ENCODE results near the gene SMYD1. TPM values are rescaled to one million over a fixed set of nuclear protein-coding genes. Genes with fewer than 3 reads are reported as not detected.

The SMYD1 gene
- polyA plus RNA-seq, 3 donors from 2014 or later = not detected

GRCh38 chr2:88123975-88124917 lies 56.6 kb downstream of the SMYD1 start:
- no peak overlapping the region for H3K4me3 Mint-ChIP-seq
- no peaks in the 10 kb centered on the region for H3K9me3 Mint-ChIP-seq
- no peaks in the 10 kb centered on the region for H3K36me3 Mint-ChIP-seq
- H3K4me1 Mint-ChIP-seq = no peaks in the 10 kb centered on the region
- H3K27ac Mint-ChIP-seq = no peak overlapping the region
- no peak for DNase-seq
- peaks cover 1 to 5% (median 4%) of the 10 kb centered on the region in 3 donors for H3K27me3 Mint-ChIP-seq (ENCODE audit: low read depth in 3 of 3)

GRCh38 chr2:88125344-88125923 lies 57.8 kb downstream of the SMYD1 start:
- Mint-ChIP-seq H3K27me3 (ENCODE audit: low read depth in 3 of 3) (peaks cover 1 to 5% (median 2%) of the 10 kb centered on the region in 3 donors), H3K4me3 (no peak overlapping the region), H3K4me1 (no peaks in the 10 kb centered on the region), H3K36me3 (no peaks in the 10 kb centered on the region), H3K27ac (no peak overlapping the region), H3K9me3 (no peaks in the 10 kb centered on the region)
- no peak for DNase-seq

- no peak overlapping the region for H3K27ac Mint-ChIP-seq
- no peaks in the 10 kb centered on the region for H3K4me1 Mint-ChIP-seq
- H3K9me3 Mint-ChIP-seq = no peaks in the 10 kb centered on the region
- no peak overlapping the region for H3K4me3 Mint-ChIP-seq
- H3K36me3 Mint-ChIP-seq = no peaks in the 10 kb centered on the region
- no peak for DNase-seq
- H3K27me3 Mint-ChIP-seq (ENCODE audit: low read depth in 3 of 3) = peaks cover 1 to 5% (median 2%) of the 10 kb centered on the region in 3 donors
Observed at GRCh38 chr2:88125924-88126771, 58.5 kb downstream of the SMYD1 start.

GRCh38 chr2:88126772-88127637 lies 59.4 kb downstream of the SMYD1 start:
- no peaks in the 10 kb centered on the region for H3K36me3 Mint-ChIP-seq
- no peaks in the 10 kb centered on the region for H3K4me1 Mint-ChIP-seq
- DNase-seq = no peak
- H3K27ac Mint-ChIP-seq = no peak overlapping the region
- H3K4me3 Mint-ChIP-seq = no peak overlapping the region
- peaks cover 2 to 5% (median 2%) of the 10 kb centered on the region in 3 donors for H3K27me3 Mint-ChIP-seq (ENCODE audit: low read depth in 3 of 3)
- H3K9me3 Mint-ChIP-seq = no peaks in the 10 kb centered on the region

- Mint-ChIP-seq H3K27me3 (ENCODE audit: low read depth in 3 of 3) (peaks cover 2 to 5% (median 4%) of the 10 kb centered on the region in 3 donors), H3K9me3 (no peaks in the 10 kb centered on the region), H3K4me1 (no peaks in the 10 kb centered on the region), H3K4me3 (no peak overlapping the region), H3K27ac (no peak overlapping the region), H3K36me3 (no peaks in the 10 kb centered on the region)
- DNase-seq = no peak
Observed at GRCh38 chr2:88127638-88127887, 59.9 kb downstream of the SMYD1 start.

- Mint-ChIP-seq H3K27ac (no peak within 1 kb of the TSS), H3K4me1 (no peaks in the 10 kb centered on the region), H3K27me3 (ENCODE audit: low read depth in 3 of 3) (peaks cover 2 to 5% (median 5%) of the 10 kb centered on the region in 3 donors), H3K4me3 (no peak within 1 kb of the TSS), H3K36me3 (no peaks in the 10 kb centered on the region), H3K9me3 (no peaks in the 10 kb centered on the region)
- no peak for DNase-seq
Observed at GRCh38 chr2:88127888-88128653, 60.4 kb downstream of the SMYD1 start, which contains the start of gene FABP1. FABP1 (minus strand) TSS chr2:88128062; CDS start chr2:88128017, 45 bp downstream.

GRCh38 chr2:88128654-88129312 lies 61.2 kb downstream of the SMYD1 start:
- H3K36me3 Mint-ChIP-seq = no peaks in the 10 kb centered on the region
- H3K4me3 Mint-ChIP-seq = no peak overlapping the region
- no peak for DNase-seq
- no peaks in the 10 kb centered on the region for H3K4me1 Mint-ChIP-seq
- peaks cover 2 to 5% (median 5%) of the 10 kb centered on the region in 3 donors for H3K27me3 Mint-ChIP-seq (ENCODE audit: low read depth in 3 of 3)
- H3K27ac Mint-ChIP-seq = no peak overlapping the region
- H3K9me3 Mint-ChIP-seq = no peaks in the 10 kb centered on the region

- no peak for DNase-seq
- H3K4me1 Mint-ChIP-seq = no peaks in the 10 kb centered on the region
- H3K9me3 Mint-ChIP-seq = no peaks in the 10 kb centered on the region
- H3K27me3 Mint-ChIP-seq (ENCODE audit: low read depth in 3 of 3) = peaks cover 3 to 5% (median 4%) of the 10 kb centered on the region in 3 donors
- no peaks in the 10 kb centered on the region for H3K36me3 Mint-ChIP-seq
- H3K27ac Mint-ChIP-seq = no peak overlapping the region
- H3K4me3 Mint-ChIP-seq = no peak overlapping the region
Observed at GRCh38 chr2:88129313-88129959, 61.8 kb downstream of the SMYD1 start.

GRCh38 chr2:88131201-88131998 lies 63.8 kb downstream of the SMYD1 start:
- no peak overlapping the region for H3K4me3 Mint-ChIP-seq
- no peak for DNase-seq
- H3K36me3 Mint-ChIP-seq = no peaks in the 10 kb centered on the region
- H3K27ac Mint-ChIP-seq = no peak overlapping the region
- H3K9me3 Mint-ChIP-seq = no peaks in the 10 kb centered on the region
- H3K27me3 Mint-ChIP-seq (ENCODE audit: low read depth in 3 of 3) = peaks cover 3 to 7% (median 5%) of the 10 kb centered on the region in 3 donors
- no peaks in the 10 kb centered on the region for H3K4me1 Mint-ChIP-seq

GRCh38 chr2:88131999-88132368 lies 64.4 kb downstream of the SMYD1 start:
- H3K4me3 Mint-ChIP-seq = no peak overlapping the region
- no peaks in the 10 kb centered on the region for H3K9me3 Mint-ChIP-seq
- H3K4me1 Mint-ChIP-seq = no peaks in the 10 kb centered on the region
- no peaks in the 10 kb centered on the region for H3K36me3 Mint-ChIP-seq
- H3K27me3 Mint-ChIP-seq (ENCODE audit: low read depth in 3 of 3) = peaks cover 3 to 13% (median 3%) of the 10 kb centered on the region in 3 donors
- no peak for DNase-seq
- H3K27ac Mint-ChIP-seq = no peak overlapping the region

GRCh38 chr2:88133875-88134274 lies 66.2 kb downstream of the SMYD1 start:
- Mint-ChIP-seq H3K4me1 (no peaks in the 10 kb centered on the region), H3K27ac (no peak overlapping the region), H3K36me3 (no peaks in the 10 kb centered on the region), H3K27me3 (ENCODE audit: low read depth in 3 of 3) (peaks cover 3 to 14% (median 4%) of the 10 kb centered on the region in 3 donors), H3K4me3 (no peak overlapping the region), H3K9me3 (no peaks in the 10 kb centered on the region)
- DNase-seq = no peak
